ENCODE measurements around the gene YPEL5. TPM values are rescaled to one million over a fixed set of nuclear protein-coding genes. Genes with fewer than 3 reads are reported as not detected.

Gene YPEL5
- total and polyA plus RNA-seq, 4 donors, result 57.2 to 154 (median 65.4) TPM

GRCh38 chr2:30165617-30166016 is 18.8 kb downstream of the YPEL5 start:
- Histone ChIP-seq H3K4me1 (ENCODE audit: control insufficient read depth in 5 of 5, insufficient read depth in 5 of 5, low read length in 5 of 5) (peaks cover 0 to 9% (median 0%) of the 10 kb centered on the region in 5 donors), H3K27ac (ENCODE audit: low read depth in 1 of 2, low read length in 1 of 2) (no peak overlapping the region), H3K27me3 (ENCODE audit: control insufficient read depth in 3 of 3, insufficient read depth in 3 of 3, low read length in 2 of 3) (no peaks in the 10 kb centered on the region), H3K36me3 (ENCODE audit: control insufficient read depth in 4 of 4, insufficient read depth in 4 of 4, low read length in 4 of 4) (peaks cover 0 to 3% (median 0%) of the 10 kb centered on the region in 4 donors), H3K9ac (ENCODE audit: insufficient read depth in 1 of 2, low read length in 2 of 2) (no peak overlapping the region), H3K4me3 (no peak overlapping the region), H3K9me3 (ENCODE audit: control insufficient read depth in 4 of 4, insufficient read depth in 3 of 4, low read length in 3 of 4) (peaks cover 0 to 2% (median 0%) of the 10 kb centered on the region in 4 donors)
- 78 to 80% methylated on average over 4 of the region's 4 CpGs for WGBS, 2 donors
- no peak for TF ChIP-seq CTCF (IDR thresholded peaks at IDR 0.05; ENCODE audit: control extremely low read depth, extremely low read depth)
- ATAC-seq (ENCODE audit: insufficient read depth, low FRiP score) (no peak), DNase-seq (peak; percentile 34 to 57 (median 39))

- no peaks in the 10 kb centered on the region for H3K27me3 ChIP-seq (ENCODE audit: control insufficient read depth in 3 of 3, insufficient read depth in 3 of 3, low read length in 2 of 3)
- peaks cover 0 to 1% (median 0%) of the 10 kb centered on the region in 4 donors for H3K9me3 ChIP-seq (ENCODE audit: control insufficient read depth in 4 of 4, insufficient read depth in 3 of 4, low read length in 3 of 4)
- DNase-seq (no peak), ATAC-seq (ENCODE audit: insufficient read depth, low FRiP score) (no peak)
- no peaks in the 10 kb centered on the region for H3K4me1 ChIP-seq (ENCODE audit: control insufficient read depth in 5 of 5, insufficient read depth in 5 of 5, low read length in 5 of 5)
- no peak overlapping the region for H3K9ac ChIP-seq (ENCODE audit: insufficient read depth in 1 of 2, low read length in 2 of 2)
- H3K4me3 ChIP-seq, result no peak overlapping the region
- WGBS, 2 donors, result 98 to 100% methylated on average over 1 of the region's 1 CpG
- no peak overlapping the region for H3K27ac ChIP-seq (ENCODE audit: low read depth in 1 of 2, low read length in 1 of 2)
- H3K36me3 ChIP-seq (ENCODE audit: control insufficient read depth in 4 of 4, insufficient read depth in 4 of 4, low read length in 4 of 4), result no peaks in the 10 kb centered on the region
- TF ChIP-seq CTCF (IDR thresholded peaks at IDR 0.05; ENCODE audit: control extremely low read depth, extremely low read depth), result no peak
These were observed 25.8 kb downstream of the YPEL5 start for GRCh38 chr2:30172627-30173026.

GRCh38 chr2:30177440-30177839 is 30.6 kb downstream of the YPEL5 start:
- no peak for ATAC-seq (ENCODE audit: insufficient read depth, low FRiP score)

More at GRCh38 chr2:30177440-30177839, 30.6 kb downstream of the YPEL5 start:
- Histone ChIP-seq H3K27ac (ENCODE audit: low read depth in 1 of 2, low read length in 1 of 2) (no peak overlapping the region), H3K9ac (ENCODE audit: insufficient read depth in 1 of 2, low read length in 2 of 2) (no peak overlapping the region), H3K36me3 (ENCODE audit: control insufficient read depth in 4 of 4, insufficient read depth in 4 of 4, low read length in 4 of 4) (no peaks in the 10 kb centered on the region), H3K4me3 (no peak overlapping the region), H3K27me3 (ENCODE audit: control insufficient read depth in 3 of 3, insufficient read depth in 3 of 3, low read length in 2 of 3) (no peaks in the 10 kb centered on the region), H3K4me1 (ENCODE audit: control insufficient read depth in 5 of 5, insufficient read depth in 5 of 5, low read length in 5 of 5) (peaks cover 0 to 12% (median 0%) of the 10 kb centered on the region in 5 donors), H3K9me3 (ENCODE audit: control insufficient read depth in 4 of 4, insufficient read depth in 3 of 4, low read length in 3 of 4) (no peaks in the 10 kb centered on the region)
- WGBS, 2 donors, result 95% methylated on average over 3 of the region's 3 CpGs
- no peak for DNase-seq
- TF ChIP-seq CTCF (IDR thresholded peaks at IDR 0.05; ENCODE audit: control extremely low read depth, extremely low read depth), result no peak

Measured in lung (tissue), 12 donors.